Heart right ventricle (tissue), 16 donors: ENCODE measurements around the gene TEAD1. TPM values are rescaled to one million over a fixed set of nuclear protein-coding genes. Genes with fewer than 3 reads are reported as not detected.

Experiments
- ATAC-seq, 8 donors: fragments of 200-7000 bp; cut with Tn5 transposase; one replicate each; pipeline ENCODE4 v1.9.1; 2020; ENCODE audit warnings: mild to moderate bottlenecking in 8 of 8, moderate library complexity in 8 of 8, moderate number of reproducible peaks in 1 of 8
- DNase-seq, 2 donors: peaks; one replicate each; pipeline ENCODE4 v3.0.0-alpha.2; 2020
- H3K27ac ChIP-seq, 10 donors: fragments of 200-600 bp; sonication (generic) in 2 of 10; one replicate each; pipeline versions ENCODE4 v1.5.0 to v1.8.0; 2020 to 2022; ENCODE audit warnings: mild to moderate bottlenecking in 3 of 10
- H3K27me3 ChIP-seq, 7 donors: fragments of 200-600 bp; one replicate each; pipeline ENCODE4 v1.8.0; 2021 to 2022; ENCODE audit warnings: mild to moderate bottlenecking in 2 of 7
- H3K36me3 ChIP-seq, 9 donors: fragments of 200-600 bp; sonication (generic) in 1 of 9; one replicate each; pipeline versions ENCODE4 v1.5.0 to v1.8.0; 2020 to 2022; ENCODE audit warnings: mild to moderate bottlenecking in 2 of 9
- H3K4me1 ChIP-seq, 9 donors: fragments of 200-600 bp; sonication (generic) in 1 of 9; one replicate each; pipeline versions ENCODE4 v1.5.0 to v1.8.0; 2020 to 2022; ENCODE audit warnings: mild to moderate bottlenecking in 4 of 9
- H3K4me3 ChIP-seq, 10 donors: fragments of 200-600 bp; sonication (generic) in 2 of 10; one replicate each; pipeline versions ENCODE4 v1.5.0 to v1.8.0; 2020 to 2022; ENCODE audit warnings: mild to moderate bottlenecking in 7 of 10, moderate library complexity in 2 of 10
- H3K9me3 ChIP-seq, 11 donors: fragments of 200-600 bp in 10 of 11; sonication (generic) in 2 of 11; one replicate each; pipeline versions ENCODE4 v1.5.0 to v1.8.0; 2013 to 2022; ENCODE audit warnings: mild to moderate bottlenecking in 2 of 11, control low read depth in 1 of 11, moderate library complexity in 1 of 11
- WGBS, 2 donors: extraction: QIAGEN DNeasy Blood & Tissue Kit; methylation state at CpG; one replicate each; pipeline ENCODE4 v1.1.7; 2013; ENCODE audit warnings: inconsistent platforms in 1 of 2; 5-methylcytosine and 5-hydroxymethylcytosine counted together
- intact Hi-C, 10 donors: fragments of 100-400 bp; cut with DNase I; formaldehyde crosslinking; loops; one replicate each; pipeline versions ENCODE4 v1.11.1 to v1.14.2; 2022
- polyA plus RNA-seq, 2 donors: library from polyadenylated mRNA; stranded (reverse); fragments of 200-250 nt; gene quantifications; one replicate each; pipeline ENCODE4 v1.2.3, GENCODE V29; 2013
- total RNA-seq, 10 donors: library from RNA; stranded (reverse); fragmentation: NEBNext Ultra II Directional in 3 of 10; extraction: Animal tissue kit (Norgen Biotek cat#: 25700) in 3 of 10; gene quantifications; one replicate each; pipeline versions ENCODE4 v1.2.1 to v1.2.4, GENCODE V29; 2021 to 2023
- TF ChIP-seq, protein P1 (sequence below), 9 donors: fragments of 200-600 bp; sonication (generic) in 2 of 9; IDR thresholded peaks; one replicate each; pipeline versions ENCODE4 v1.5.0 to v1.8.0; 2021 to 2022; ENCODE audit warnings: antibody characterized with exemption in 9 of 9, mild to moderate bottlenecking in 5 of 9, moderate library complexity in 1 of 9
- donor health status: Arrhythmogenic right ventricular cardiomyopathy.
- donor health status: ischemic (EF 13 %, LVEDD 7.1; RV severe dilation, severe dysfunction).
- donor health status: healthy with polysubstance abuse.
- donor health status: DM: no; HTN: yes; CAD: no.
- donor health status: DM: no; HTN: no; CAD: no.
- donor health status: ischemic (EF 25% LVEDD 6.9; RV normal size, moderate dysfunction).
- donor health status: ischemic (EF 25% LVEDD 5.7; RV mildly dilated, moderate dysfunction).
- donor health status: healthy.
- donor health status: DM: yes; HTN: yes; CAD: no.
- donor health status: Ischemic cardiomyopathy.
- donor health status: ischemic (EF 35%, LVEDD 5.7; RV mildly dilated, moderate dysfunction).
- donor health status: nonischemic (EF 11% LVEDD 7.7; RV severe dilation, severe dysfunction).
- donor health status: DM: yes; HTN: yes; CAD: no.
- donor health status: PGD.
- donor health status: ischemic (EF 29% LVEDD 5.4; RV normal size, mild dysfunction).
- donor health status: nonischemic (EF 23%, LVEDD 6.1; RV moderate dilation, normal function).

TEAD1 gene
- total and polyA plus RNA-seq, 12 donors: 12.7 to 138 (median 116) TPM

DNA sequence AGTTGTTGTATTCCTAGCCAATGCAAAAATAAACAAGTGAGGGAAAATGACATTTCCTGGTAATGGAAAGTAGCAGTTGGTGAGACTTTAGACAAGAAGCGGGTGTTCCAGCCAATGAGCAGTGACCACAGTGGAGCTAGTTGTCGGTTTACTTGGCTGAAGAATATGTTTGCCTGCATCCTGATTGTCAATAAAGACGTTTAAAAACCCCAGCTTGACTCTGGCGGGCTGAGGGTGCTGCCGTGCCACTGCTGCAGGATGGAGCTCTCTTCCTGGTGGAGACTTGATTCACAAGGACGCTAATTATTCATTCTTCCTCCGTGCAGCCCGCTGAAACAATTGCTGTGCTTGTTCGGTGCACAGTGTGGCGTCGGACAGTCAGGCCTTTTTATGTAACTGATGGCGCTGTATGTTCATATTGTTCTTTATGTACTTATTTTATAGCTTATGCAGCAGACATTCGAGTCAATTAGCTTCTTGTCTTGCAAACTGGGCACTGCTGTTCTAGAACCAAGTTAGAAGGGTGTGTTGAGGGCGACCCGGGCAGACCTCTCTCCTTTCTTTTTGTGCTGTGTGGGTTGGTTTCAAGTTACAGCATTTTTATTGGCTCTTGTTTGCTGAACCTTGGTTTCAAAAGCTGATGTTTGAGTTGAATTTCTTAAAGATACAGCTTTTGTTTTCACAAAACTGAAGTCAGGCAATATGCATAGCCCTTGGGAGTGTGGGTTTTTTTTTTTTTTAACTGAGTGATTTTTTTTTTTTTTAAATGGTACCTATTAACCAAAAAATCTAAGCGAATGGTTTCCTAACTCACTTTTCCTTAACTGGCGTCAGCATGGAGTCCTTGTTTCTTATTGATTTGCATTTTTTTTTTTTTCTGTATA lies 153.9 kb downstream of the TEAD1 start:
- ATAC-seq (peak; percentile 63 to 84 (median 80)), DNase-seq (peak in 1 of 2 donors; percentile 31)
- TF ChIP-seq, protein P1, sequence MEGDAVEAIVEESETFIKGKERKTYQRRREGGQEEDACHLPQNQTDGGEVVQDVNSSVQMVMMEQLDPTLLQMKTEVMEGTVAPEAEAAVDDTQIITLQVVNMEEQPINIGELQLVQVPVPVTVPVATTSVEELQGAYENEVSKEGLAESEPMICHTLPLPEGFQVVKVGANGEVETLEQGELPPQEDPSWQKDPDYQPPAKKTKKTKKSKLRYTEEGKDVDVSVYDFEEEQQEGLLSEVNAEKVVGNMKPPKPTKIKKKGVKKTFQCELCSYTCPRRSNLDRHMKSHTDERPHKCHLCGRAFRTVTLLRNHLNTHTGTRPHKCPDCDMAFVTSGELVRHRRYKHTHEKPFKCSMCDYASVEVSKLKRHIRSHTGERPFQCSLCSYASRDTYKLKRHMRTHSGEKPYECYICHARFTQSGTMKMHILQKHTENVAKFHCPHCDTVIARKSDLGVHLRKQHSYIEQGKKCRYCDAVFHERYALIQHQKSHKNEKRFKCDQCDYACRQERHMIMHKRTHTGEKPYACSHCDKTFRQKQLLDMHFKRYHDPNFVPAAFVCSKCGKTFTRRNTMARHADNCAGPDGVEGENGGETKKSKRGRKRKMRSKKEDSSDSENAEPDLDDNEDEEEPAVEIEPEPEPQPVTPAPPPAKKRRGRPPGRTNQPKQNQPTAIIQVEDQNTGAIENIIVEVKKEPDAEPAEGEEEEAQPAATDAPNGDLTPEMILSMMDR (IDR thresholded peaks at IDR 0.05): no peak
- peaks cover 0 to 14% (median 0%) of the 10 kb centered on the region in 11 donors for H3K9me3 ChIP-seq
- H3K4me3 ChIP-seq: peak overlapping the region in 9 of 10 donors; percentile 19 to 58 (median 51)
- peaks cover 0 to 21% (median 0%) of the 10 kb centered on the region in 7 donors for H3K27me3 ChIP-seq
- peak overlapping the region in 9 of 10 donors; percentile 36 to 80 (median 58) for H3K27ac ChIP-seq
- no peaks in the 10 kb centered on the region for H3K36me3 ChIP-seq
- intact Hi-C loops: loop anchor here in 5 of 10 donors (5.0 to 10.0 kb wide), 4 partner anchors 57 to 413 kb away; no protein-coding TSS in a partner anchor
- WGBS, 2 donors: 6 to 10% methylated on average over 17 of the region's 17 CpGs
- H3K4me1 ChIP-seq: peaks cover 3 to 63% (median 47%) of the 10 kb centered on the region in 9 donors

- Histone ChIP-seq H3K4me3 (peak overlapping the region in 4 of 10 donors; percentile 51 to 58 (median 53)), H3K27me3 (peaks cover 0 to 21% (median 0%) of the 10 kb centered on the region in 7 donors), H3K36me3 (no peaks in the 10 kb centered on the region), H3K27ac (peak overlapping the region in 5 of 10 donors; percentile 51 to 79 (median 68)), H3K9me3 (peaks cover 0 to 14% (median 0%) of the 10 kb centered on the region in 11 donors), H3K4me1 (peaks cover 3 to 55% (median 38%) of the 10 kb centered on the region in 9 donors)
- intact Hi-C loops: loop anchor here in 5 of 10 donors (5.0 to 10.0 kb wide), 4 partner anchors 56 to 414 kb away; no protein-coding TSS in a partner anchor
- WGBS, 2 donors: 52 to 53% methylated on average over 6 of the region's 6 CpGs
- TF ChIP-seq, protein P1 (IDR thresholded peaks at IDR 0.05): no peak
- no peak for DNase-seq
- no peak for ATAC-seq
Observed at GRCh38 chr11:12829131-12829530, 154.9 kb downstream of the TEAD1 start.

DNA sequence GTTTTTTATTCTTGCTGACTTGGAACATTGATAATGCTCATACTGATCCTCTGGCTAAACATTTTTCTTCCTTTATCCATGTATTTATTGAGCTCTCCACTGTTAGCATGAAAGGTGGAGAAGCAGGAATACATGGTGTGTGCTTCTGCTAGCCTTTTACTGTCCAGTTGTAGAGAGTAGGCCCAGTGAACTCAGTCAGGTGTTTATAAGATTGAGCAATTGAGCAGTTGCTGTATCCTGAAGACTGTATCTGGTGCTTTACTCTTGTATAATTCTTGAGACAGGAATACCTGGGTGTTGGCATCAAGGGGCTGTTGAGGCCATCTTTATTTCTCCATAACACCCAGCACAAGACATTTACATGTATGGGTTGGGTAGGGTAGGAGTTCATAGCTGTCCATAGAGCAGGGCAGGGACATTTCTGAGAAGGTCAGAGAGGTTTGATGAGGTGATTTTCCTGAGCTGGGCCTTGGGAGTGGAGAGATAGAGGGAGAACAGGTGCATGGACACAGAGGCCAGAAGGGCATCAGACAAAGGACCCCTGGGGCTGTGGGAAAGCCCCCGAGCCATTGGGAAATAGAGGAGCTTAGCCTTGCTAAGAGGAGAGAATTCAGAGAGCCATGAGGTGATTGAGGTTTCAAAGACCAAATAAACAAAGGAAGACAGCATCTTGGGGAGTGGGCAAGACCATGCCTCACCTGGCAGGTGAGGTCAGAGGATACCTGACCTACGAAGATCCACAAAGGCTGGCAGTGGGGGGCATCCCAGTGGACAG lies 155.5 kb downstream of the TEAD1 start:
- Histone ChIP-seq H3K4me1 (peaks cover 3 to 49% (median 32%) of the 10 kb centered on the region in 9 donors), H3K27ac (no peak overlapping the region), H3K9me3 (peaks cover 0 to 14% (median 0%) of the 10 kb centered on the region in 11 donors), H3K4me3 (no peak overlapping the region), H3K27me3 (peaks cover 0 to 21% (median 0%) of the 10 kb centered on the region in 7 donors), H3K36me3 (no peaks in the 10 kb centered on the region)
- ATAC-seq: no peak
- TF ChIP-seq, protein P1 (IDR thresholded peaks at IDR 0.05): no peak
- WGBS, 2 donors: 90 to 98% methylated on average over 2 of the region's 2 CpGs
- DNase-seq: no peak
- intact Hi-C loops: loop anchor here in 5 of 10 donors (5.0 to 10.0 kb wide), 4 partner anchors 55 to 415 kb away; no protein-coding TSS in a partner anchor
